ENCODE results near the gene CDC25B. TPM values are rescaled to one million over a fixed set of nuclear protein-coding genes. Genes with fewer than 3 reads are reported as not detected.

The CDC25B gene
- total and polyA plus RNA-seq, 2 of the 13 experiments (the other 11 are each of a cell fraction or from before 2014, with no cell fraction given) = 14.5 to 19.4 TPM

- TF ChIP-seq ZNF609 (CRISPR knock-in tag; IDR thresholded peaks at IDR 0.05; ENCODE audit: borderline replicate concordance) (peak; percentile 50; the same call in 1 of the 2 replicates), MIER3 (CRISPR knock-in tag; IDR thresholded peaks at IDR 0.05; ENCODE audit: borderline replicate concordance) (0 out of 2 replicates have a peak, but pooled peaks have one; percentile 38), ZSCAN5A (CRISPR knock-in tag; IDR thresholded peaks at IDR 0.05; ENCODE audit: borderline replicate concordance) (peak; percentile 24; the same call in 1 of the 2 replicates), ZBTB40 (IDR thresholded peaks at IDR 0.05) (no peak), ZBTB40 (CRISPR knock-in tag; IDR thresholded peaks at IDR 0.05) (peak; percentile 76), GLI4 (CRISPR knock-in tag; IDR thresholded peaks at IDR 0.05; ENCODE audit: borderline replicate concordance) (no peak), NRL (CRISPR knock-in tag; IDR thresholded peaks at IDR 0.05; ENCODE audit: borderline replicate concordance) (peak; percentile 90), CEBPB (IDR thresholded peaks at IDR 0.05; ENCODE audit: borderline replicate concordance, low read depth, low read length) (peak; percentile 29; the same call in 1 of the 2 replicates), HINFP (CRISPR knock-in tag; IDR thresholded peaks at IDR 0.05; ENCODE audit: low read depth) (peak; percentile 71; the same call in 1 of the 2 replicates)
These were observed at the start of gene CDC25B (continued) for GRCh38 chr20:3795511-3796468.

All from HepG2 (cell line).